Tongue (tissue), 2 donors: Measurements from ENCODE around the gene BHLHE40. TPM values are rescaled to one million over a fixed set of nuclear protein-coding genes. Genes with fewer than 3 reads are reported as not detected.
"Not testable (repeated sequence)": the region's sequence is repeated elsewhere in the genome, so short reads cannot be mapped to it uniquely, and the experiment has no call there.

Experiments used
- DNase-seq: peaks from one replicate; pipeline ENCODE4 v3.0.0-alpha.2; 2015
- total RNA-seq: library from RNA; depleted of rRNA; stranded (reverse); fragments of >200 nt; gene quantifications from one replicate; pipeline ENCODE4 v1.2.3, GENCODE V29; 2014

The BHLHE40 gene
- 77.1 TPM for total RNA-seq

DNA sequence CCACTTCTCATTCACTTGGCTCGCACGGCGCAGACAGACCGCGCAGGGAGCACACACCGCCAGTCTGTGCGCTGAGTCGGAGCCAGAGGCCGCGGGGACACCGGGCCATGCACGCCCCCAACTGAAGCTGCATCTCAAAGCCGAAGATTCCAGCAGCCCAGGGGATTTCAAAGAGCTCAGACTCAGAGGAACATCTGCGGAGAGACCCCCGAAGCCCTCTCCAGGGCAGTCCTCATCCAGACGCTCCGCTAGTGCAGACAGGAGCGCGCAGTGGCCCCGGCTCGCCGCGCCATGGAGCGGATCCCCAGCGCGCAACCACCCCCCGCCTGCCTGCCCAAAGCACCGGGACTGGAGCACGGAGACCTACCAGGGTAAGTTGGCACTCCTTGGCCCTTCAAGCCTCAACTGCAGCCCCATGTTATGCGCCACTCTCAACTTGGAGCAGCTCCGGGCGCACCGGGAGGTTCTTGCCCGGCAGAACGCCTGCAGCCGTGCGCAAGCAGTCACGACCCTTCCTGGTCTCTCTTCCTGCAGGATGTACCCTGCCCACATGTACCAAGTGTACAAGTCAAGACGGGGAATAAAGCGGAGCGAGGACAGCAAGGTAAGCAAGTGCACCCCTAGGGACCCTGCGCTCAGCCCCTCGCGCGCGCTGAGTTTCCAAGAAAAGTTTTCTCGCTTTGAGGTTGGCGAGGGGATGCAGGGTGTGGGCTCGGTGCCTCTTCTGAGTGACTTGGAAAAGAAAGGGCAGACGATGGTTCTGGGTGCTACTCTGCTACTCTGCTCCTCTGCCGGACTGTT lies at the start of gene BHLHE40:
TSS of gene BHLHE40 (plus strand) at position 10 of the 801 bp plus-strand sequence. CDS start at position 292, 282 bp downstream.
- peak; percentile 58 for DNase-seq

DNA sequence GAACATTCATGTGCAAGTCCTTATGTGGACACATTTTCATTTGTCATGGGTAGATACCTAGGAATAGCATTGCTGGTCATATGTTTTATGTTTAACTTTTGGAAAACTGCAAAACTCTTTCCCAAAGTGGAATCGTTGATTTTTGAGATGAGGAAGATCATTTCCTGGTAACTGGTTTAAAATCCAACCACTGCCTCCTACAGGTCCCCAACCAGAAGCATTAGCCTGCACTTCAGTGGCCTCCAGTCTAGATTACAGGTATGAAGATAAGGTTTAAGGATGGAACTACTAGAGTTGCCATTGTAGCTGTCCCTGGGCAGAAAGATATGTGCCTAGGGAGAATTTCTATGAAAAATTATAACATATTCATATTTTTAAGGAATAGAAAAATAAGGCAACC lies 48.7 kb upstream of the BHLHE40 start:
- no peak for DNase-seq

DNA sequence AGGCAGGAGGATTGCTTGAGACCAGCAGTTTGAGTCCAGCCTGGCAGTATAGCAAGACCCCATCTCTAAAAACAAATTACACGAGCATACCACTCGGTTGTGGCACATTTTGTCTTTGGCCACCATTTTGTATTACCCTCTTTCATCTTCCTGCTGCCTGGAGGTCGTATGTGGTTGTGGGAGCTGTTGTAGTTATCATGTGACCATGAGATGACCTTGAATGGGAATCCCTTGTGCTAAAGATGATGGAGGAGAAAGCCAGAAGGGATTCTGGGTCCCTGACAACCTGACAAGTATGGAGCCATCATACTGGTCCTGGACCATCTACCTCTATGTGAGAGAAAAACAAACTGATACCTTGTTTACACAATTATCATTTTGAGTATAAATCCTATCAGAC lies 45.2 kb upstream of the BHLHE40 start:
- no peak for DNase-seq

DNA sequence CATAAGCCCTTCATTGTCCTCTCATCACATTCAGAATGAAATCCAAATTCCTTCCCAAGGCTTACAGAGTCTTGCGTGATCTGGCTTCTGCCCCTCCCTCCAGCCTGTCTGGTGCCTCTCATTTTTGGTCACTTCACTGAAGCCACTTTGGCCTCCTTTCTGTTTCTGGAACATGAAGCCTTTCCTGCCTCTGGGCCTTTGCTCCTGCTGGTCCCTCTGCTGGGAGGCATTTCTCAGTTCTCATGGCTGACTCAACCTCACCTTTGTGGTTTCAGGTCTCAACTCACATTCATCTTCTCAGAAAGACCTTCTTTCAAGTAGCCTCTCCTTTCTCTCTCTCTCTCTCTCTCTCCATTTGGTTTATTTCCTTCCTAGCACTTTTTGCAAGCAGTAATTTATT lies 43.9 kb upstream of the BHLHE40 start:
- no peak for DNase-seq

DNA sequence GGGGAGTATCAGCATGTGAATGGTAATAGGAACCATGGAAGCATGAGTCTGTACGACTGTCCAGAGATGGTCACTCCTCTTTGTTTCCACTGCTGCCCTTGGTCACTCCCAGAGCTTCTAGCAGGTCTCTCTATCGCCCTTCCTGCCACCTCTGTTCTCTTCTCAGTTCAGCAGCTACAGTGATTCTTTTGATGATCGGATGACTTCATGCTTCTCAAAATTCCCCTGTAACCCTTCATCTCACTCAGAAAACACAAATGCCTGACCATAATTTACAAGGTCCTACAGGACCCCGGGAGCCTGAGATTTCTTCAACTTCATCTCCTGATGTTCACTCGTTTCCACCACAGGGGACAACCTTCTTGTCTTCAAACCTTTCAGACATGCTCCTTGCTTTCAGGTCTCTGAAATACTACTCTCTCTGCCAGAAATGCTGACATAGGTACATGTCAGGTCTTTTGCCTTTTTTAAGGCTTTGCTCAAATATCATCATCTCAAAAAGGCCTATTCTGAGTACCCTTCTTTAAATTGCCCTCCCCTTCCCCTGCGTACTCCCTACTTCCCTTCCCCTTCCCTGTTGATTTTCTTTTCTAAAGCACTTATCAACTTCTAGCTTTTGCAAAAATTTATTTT lies 42.1 kb upstream of the BHLHE40 start:
- DNase-seq = no peak

- DNase-seq = no peak
These were observed 40.8 kb upstream of the BHLHE40 start for GRCh38 chr3:4938281-4938982.

DNA sequence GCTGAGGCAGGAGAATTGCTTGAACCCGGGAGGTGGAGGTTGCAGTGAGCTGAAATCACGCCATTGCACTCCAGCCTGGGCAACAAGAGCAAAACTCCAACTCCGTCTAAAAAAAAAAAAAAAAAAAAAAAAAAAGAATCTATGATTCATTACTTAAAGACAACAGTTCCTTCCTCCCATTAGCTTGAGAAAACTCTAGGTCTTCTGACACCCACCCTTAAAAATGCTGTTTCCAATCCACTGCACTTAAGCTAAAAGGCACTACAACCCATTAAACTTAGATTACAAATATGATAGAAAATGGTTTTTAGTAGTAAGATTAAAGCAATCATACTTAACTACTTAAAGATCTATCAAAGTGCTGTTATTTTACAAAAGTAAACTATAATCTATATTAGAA lies 40.0 kb upstream of the BHLHE40 start:
- DNase-seq = no peak

DNA sequence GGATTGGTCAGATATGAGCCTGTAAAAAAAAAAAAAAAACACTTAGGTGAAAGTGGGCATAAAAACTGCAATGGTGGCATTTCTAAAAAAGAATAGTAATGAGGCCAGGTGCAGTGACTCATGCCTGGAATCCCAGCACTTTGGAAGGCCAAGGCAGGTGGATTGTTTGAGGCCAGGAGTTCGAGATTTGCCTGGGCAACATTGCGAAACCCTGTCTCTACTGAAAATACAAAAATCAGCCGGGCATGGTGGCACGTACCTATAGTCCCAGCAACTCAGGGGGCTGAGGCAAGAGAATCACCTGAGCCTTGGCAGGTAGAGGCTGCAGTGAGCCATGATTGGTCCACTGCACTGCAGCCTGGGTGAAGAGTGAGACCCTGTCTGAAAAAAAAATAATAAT lies 38.3 kb upstream of the BHLHE40 start:
- DNase-seq = no peak

GRCh38 chr3:4943549-4943948 lies 35.7 kb upstream of the BHLHE40 start:
- DNase-seq = no peak

DNA sequence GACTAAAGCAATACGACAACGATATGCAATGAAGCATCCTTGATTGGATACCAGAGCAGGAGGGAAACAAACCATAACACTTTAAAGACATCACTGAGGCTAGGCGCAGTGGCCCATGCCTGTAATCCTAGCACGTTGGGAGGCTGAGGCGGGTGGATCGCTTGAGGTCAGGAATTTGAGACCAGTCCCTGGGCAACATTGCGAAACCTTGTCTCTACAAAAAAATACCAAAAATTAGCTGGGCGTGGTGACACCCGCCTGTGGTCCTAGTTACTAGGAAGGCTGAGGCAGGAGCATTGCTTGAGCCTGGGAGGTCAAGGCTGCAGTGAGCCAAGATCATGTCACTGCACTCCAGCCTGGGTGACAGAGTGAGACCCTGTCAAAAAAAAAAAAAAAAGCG lies 33.9 kb upstream of the BHLHE40 start:
- no peak for DNase-seq

GRCh38 chr3:4947028-4947427 lies 32.2 kb upstream of the BHLHE40 start:
- no peak for DNase-seq

GRCh38 chr3:4948395-4948794 lies 30.8 kb upstream of the BHLHE40 start:
- no peak for DNase-seq

- DNase-seq = no peak
These were observed 30.2 kb upstream of the BHLHE40 start for GRCh38 chr3:4949004-4949403.

- DNase-seq = no peak
These were observed 29.6 kb upstream of the BHLHE40 start for GRCh38 chr3:4949659-4950058.

DNA sequence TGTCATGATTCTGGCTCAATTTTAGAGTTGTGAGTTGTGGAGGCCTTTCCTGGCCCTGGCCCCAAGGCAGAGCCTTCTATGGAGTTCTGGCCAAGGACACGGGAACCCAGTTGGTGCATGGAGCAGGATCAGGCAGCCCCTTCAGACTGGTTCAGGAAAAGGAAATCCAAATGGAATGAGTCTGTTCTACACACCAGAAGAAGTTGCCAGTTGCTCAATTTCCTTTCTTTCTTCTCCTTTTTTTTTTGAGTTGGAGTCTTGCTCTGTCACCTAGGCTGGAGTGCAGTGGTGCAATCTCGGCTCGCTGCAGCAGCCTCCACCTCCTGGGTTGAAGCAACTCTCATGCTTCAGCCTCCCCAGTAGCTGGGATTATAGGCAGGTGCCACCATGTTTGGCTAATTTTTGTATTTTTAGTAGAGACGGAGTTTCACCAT lies 28.9 kb upstream of the BHLHE40 start:
- no peak for DNase-seq

- no peak for DNase-seq
These were observed 28.3 kb upstream of the BHLHE40 start for GRCh38 chr3:4950948-4951347.

GRCh38 chr3:4953119-4953518 lies 26.1 kb upstream of the BHLHE40 start:
- DNase-seq = no peak

GRCh38 chr3:4954256-4955000 lies 24.8 kb upstream of the BHLHE40 start:
- no peak for DNase-seq

GRCh38 chr3:4956099-4956498 lies 23.1 kb upstream of the BHLHE40 start:
- DNase-seq = no peak

GRCh38 chr3:4956738-4957137 lies 22.5 kb upstream of the BHLHE40 start:
- no peak for DNase-seq

- DNase-seq = no peak
These were observed 21.3 kb upstream of the BHLHE40 start for GRCh38 chr3:4957978-4958377.

DNA sequence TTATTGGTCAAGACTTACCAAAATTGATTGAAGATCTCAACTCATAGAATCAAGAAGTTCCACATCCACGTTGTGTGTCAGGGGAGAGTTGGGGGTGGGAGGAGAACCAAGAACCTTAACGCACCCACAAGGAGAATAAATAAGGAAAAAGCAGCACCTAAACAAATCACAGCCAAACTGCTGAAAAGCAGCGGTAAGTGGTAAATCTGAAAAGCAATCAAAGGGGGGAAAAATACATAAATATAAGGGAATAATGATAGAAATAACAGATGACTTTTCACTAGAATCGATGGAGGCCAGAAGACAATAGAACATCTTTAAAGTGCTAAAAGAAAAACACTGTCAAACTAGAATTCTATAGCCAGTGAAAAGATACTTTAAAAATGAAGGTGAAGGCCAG lies 20.1 kb upstream of the BHLHE40 start:
- DNase-seq = no peak

DNA sequence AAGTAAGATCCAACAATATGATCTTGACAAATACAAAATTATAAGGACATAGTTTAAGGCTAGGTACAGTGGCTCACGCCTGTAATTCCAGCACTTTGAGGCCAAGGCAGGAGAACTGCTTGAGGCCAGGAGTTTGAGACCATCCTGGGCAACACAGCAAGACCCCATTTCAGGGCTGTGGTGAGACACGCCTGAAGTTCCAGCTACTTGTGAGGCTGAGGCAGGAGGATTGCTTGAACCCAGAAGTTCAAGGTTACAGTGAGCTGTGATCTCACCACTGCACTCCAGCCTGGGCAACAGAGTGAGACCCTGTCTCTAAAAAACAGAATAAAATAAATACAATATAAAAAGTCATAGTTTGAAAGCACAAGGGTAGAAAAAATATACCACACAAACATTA lies 17.4 kb upstream of the BHLHE40 start:
- not testable (repeated sequence) for DNase-seq
